ENCODE data around the gene PCDH8.

DNA sequence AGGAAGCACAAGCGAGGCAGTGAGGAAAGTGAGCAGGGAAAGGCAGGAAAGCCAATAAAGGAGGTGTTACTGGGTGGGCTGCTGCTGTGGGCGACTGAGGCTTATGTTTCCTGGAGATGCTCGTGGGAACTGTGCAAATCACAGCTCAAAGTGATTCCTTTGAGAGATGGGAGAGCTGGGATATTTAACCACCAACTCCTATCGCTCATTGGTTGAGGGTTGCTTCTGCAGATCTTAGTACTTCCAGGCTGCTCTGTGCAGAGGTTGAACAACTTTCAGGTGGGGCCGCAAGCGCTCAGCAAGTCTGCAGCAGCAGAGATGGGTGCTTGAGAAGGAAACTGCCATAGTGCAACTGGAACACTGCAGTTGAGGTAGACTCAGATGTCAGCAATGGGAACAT lies 8.4 kb downstream of the PCDH8 start:
- TF ChIP-seq SP1 (IDR thresholded peaks at IDR 0.05), result no peak
- no peak for TF ChIP-seq FOXM1 (IDR thresholded peaks at IDR 0.05; ENCODE audit: borderline replicate concordance)
- no peak for TF ChIP-seq ARNT (IDR thresholded peaks at IDR 0.05)
- TF ChIP-seq HDGF (IDR thresholded peaks at IDR 0.05; ENCODE audit: borderline replicate concordance), result no peak
- TF ChIP-seq TARDBP (IDR thresholded peaks at IDR 0.05), result no peak
- no peak for TF ChIP-seq NFRKB (IDR thresholded peaks at IDR 0.05)
- no peak for TF ChIP-seq BHLHE40 (IDR thresholded peaks at IDR 0.05; ENCODE audit: borderline replicate concordance)

Measured in HEK293T (cell line).